Hematopoietic multipotent progenitor cell (in vitro differentiated cells): ENCODE results near the gene GYS2. TPM values are rescaled to one million over a fixed set of nuclear protein-coding genes. Genes with fewer than 3 reads are reported as not detected.
A peak's percentile ranks its signal among the peaks of the same experiment; 100 is the strongest.

Experiments used
- DNase-seq, 3 donors: peaks; one replicate each; pipeline ENCODE4 v3.0.0-alpha.2; 2011 to 2015; ENCODE audit warnings: low read depth in 2 of 3, low spot score in 2 of 3
- total RNA-seq: library from RNA; depleted of rRNA; stranded (reverse); fragments of >200 nt; gene quantifications from one replicate; pipeline ENCODE4 v1.2.3, GENCODE V29; 2012

Gene GYS2
- total RNA-seq, 1 donor, result not detected

DNA sequence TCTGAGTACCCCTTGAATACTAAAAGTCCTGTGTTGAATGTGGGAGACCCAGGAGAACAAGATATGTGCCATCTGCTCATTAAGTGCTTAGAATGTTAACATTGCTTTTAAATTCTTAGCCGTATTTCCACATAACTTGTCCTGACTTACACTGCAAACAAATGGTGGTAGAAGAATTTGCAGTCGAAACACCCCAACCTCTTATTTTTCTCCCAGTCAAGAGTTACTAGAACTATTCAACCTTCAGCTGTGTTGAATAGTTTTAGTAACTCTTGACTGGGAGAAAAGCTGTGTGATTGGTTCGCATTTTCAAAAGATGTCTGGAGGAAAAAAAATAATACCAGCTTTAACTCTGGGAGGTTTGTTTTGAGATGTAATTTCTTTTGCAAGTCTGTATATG is 86.2 kb downstream of the GYS2 start:
- DNase-seq, result no peak

DNA sequence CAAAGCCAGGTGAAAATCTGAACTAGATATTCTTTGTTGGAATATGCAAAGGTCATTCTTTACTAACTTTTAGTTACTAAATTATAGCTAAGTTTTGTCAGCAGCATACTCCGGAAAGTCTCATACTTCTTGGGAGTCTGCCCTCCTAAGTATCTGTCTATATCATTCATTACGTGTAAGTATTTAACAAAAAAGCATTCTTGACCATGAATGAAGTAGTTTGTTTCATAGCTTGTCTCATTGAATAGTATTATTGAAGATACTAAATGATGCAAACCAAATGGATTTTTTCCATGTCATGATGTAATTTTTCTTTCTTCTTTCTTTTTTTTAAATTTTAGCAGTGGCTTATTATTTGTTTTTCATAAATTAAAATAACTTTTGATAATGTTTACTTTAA is 88.4 kb downstream of the GYS2 start:
- no peak for DNase-seq

DNA sequence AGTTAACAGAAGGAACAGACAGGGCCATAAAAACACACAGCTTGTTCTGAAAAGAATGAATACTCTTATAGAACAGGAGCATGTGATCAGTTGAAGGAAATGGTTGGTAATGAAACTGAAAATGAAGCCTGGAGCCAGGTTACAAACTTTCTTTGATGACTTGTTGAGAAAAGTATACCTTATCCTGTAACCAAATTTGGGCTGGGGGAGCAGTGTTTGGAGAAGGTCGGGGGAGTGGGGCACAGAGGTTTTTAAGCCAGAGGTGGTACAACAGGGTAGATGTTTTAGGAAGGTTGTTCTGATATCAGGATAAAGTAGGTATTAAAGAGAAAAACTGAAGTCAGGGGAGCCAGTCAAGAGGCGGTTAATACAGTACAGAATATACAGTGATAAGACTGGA is 94.9 kb downstream of the GYS2 start:
- no peak for DNase-seq

DNA sequence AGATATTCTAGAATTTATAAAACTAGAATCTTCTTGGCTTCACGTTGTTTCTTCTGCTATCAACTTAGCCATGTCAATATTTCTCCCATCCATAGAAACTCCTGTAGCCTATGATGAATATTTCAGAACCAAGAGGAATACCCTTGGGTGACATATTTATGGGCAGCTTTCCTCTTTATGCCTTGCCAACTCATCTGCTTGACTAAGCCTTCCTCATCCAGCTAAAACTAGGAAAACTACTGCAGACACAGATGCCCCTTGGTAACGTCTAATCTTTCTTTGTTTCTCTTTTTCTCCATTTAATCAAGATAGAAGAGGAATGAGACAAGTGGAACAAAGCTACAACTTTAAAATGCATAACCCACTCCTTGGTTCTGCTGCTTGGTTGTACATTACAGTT is 96.8 kb downstream of the GYS2 start:
- no peak for DNase-seq

DNA sequence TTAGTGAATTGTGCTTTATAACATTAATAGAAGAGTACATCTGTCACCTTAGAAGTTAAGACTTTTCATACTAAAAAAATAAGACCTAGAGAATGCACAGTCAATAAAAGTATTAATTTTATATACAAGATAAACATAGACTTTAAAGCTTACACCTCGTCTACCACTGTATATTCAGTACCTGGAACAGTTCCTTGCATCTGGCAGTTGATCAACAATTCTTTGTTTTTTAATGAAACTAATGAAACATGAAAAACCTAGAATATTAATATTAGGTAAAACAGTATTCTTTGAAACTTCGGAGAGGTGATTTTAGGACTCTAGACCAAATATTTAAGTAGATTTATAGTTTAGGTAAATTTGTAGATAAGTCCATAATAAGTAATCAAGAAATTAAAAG is 98.8 kb downstream of the GYS2 start:
- no peak for DNase-seq

DNA sequence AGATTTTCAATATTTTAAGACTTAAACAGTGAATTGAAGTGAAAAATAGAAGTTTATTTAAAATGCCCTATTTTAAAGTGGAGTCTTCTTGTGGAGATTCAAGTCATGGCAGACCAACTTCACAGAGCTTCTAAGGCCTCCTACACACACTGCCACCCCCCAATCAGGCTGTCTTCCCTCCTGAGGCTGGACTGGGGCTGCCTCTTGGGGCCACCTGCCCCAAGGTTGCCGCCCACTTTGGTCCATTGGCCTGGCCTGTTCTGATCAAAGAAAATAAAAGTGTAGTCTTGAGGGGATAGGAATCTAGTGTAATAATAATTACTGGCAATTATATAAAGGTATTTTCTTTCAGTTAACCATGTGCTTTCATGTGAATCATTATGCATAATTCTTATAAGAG is 101.8 kb downstream of the GYS2 start:
- DNase-seq, result no peak

DNA sequence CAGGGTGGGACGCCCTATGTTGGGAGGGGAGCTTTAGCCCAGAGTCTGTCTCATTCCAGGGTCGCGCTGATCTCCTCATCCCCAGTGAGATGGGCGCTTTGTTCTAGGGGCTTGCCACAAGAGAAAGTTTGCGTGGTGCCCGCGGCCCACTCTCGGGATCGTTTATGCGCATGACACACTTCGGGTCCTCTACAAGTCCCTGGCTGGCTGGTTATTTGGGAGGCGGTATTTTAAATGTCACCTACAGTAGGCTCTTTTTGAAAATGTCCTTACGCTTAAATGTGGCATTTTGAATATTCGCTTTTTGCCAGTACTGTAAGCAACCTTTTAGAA is 102.5 kb downstream of the GYS2 start:
- peak in 2 of 3 donors; percentile 31 to 37 for DNase-seq

DNA sequence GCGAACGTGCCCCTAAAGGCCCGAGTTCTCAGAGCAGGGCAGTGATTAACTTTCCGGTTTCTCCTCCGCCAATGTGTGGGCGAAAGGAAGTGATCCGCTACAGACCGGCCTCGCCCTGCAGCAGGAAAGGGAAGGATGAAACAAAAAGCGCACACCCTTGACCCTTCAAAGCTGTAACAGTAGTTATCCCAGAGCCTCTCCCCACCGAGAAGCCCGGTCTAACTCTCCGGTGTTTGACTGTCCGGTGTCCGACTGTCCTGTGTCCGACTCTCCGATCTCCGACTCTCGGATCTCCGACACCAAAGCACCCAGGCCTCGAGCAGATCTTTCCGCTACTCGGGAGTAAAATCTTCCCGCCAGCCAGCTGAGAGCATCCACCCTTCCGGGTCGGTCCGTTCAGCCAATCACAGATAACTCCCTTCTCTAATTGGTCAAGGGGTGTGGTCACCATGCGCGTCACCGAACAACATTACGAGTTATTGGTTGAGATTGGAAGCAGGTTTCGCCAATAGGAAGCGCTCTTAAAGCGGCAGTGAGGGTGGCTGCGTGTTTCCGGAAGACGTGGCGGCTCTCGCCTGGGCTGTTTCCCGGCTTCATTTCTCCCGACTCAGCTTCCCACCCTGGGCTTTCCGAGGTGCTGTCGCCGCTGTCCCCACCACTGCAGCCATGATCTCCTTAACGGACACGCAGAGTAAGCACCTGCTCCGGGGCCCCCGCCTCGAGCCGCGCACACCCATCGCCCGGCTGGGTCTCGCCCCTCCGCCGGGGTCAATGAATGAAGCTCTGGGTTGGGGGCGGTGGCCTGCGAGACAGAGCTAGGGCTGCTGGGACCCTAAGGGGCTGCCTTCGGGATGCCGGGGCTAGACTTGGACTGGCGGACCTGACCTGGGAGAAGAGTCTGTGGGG is 103.1 kb downstream of the GYS2 start, which contains the start of the genes GOLT1B and RECQL:
TSS of gene GOLT1B (plus strand) at position 532 of the 906 bp plus-strand sequence. CDS start at position 667, 135 bp downstream.
TSS of gene RECQL (minus strand) at position 378 of the 906 bp plus-strand sequence. CDS start 2,065 bp downstream, outside the sequence.
- peak; percentile 78 to 98 (median 96) for DNase-seq

DNA sequence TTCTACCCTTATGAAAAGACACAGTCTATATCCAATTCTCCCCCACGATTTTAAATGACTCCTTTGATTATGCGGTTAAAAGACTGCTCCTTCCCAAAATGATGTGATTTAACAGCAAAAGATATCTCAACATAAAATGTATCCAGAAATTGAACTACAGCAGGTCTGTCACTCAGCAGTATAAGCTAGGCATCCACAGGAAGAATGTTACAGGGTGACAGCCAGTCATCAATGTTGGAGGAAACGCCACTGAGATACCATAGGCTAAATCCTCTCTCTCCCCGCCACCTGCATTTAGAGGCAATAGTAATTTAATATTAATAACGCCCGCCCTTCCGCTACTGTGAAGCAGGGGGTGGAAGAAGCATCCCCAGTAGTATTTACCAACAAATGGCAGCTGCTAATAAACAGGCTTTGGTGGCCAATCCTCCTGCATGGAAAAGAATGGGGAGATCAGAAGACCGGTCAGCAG is 103.8 kb downstream of the GYS2 start:
- DNase-seq, result no peak

DNA sequence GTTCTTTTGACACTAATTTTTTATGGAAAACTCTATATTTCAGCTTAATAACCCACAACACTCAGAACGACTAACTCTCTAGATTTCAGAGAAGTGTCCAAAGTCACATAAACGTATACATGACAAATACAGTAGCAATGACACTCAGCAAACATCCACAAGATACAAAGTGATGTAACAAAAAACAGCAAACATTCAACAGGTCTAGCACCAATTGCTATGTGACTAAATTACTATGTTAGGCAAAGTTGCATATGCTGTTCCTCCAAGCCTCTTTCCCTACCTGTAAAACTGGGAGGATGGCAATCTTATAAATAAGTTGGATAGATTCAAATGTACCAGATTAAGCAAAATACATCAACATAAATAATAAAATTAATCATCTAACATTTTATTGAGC is 104.9 kb downstream of the GYS2 start:
- no peak for DNase-seq

Other genes with a start within 250 kb of the GYS2 start
- not detected for gene IAPP, start 231.9 kb downstream of the GYS2 start, total RNA-seq
- 5.7 TPM for gene PYROXD1, start 167.2 kb downstream of the GYS2 start, total RNA-seq
- 11.6 TPM for gene RECQL, start 103.2 kb downstream of the GYS2 start, total RNA-seq
- 4.6 TPM for gene GOLT1B, start 103.1 kb downstream of the GYS2 start, total RNA-seq
- under 0.01 TPM for gene SPX, start 78.6 kb downstream of the GYS2 start, total RNA-seq
- gene LDHB, start 53.0 kb upstream of the GYS2 start, total RNA-seq, result 400 TPM
- 0.27 TPM for gene KCNJ8, start 169.9 kb upstream of the GYS2 start, total RNA-seq